GM12878 (cell line): ENCODE data around the gene REPIN1. TPM values are rescaled to one million over a fixed set of nuclear protein-coding genes. Genes with fewer than 3 reads are reported as not detected.

Experiments used
- ATAC-seq: fragments of 200-7000 bp; cut with Tn5 transposase; 3 replicates; pipeline ENCODE4 v1.9.1; 2020; ENCODE audit warnings: mild to moderate bottlenecking, moderate library complexity
- BruUV-seq: library from RNA; stranded (reverse); fragments of 400-500 nt; replicated peaks from 2 replicates; lab custom pipeline; 2021; lab: Mats Ljungman, UMichigan
- CTCF ChIA-PET: fragments of 300-600 bp; sonication (Branson Sonifier 250); formaldehyde crosslinking; extraction: SDS; loops from one replicate; lab custom pipeline; 2021; ENCODE audit warnings: inconsistent platforms; lab: Yijun Ruan, JAX
- POLR2A ChIA-PET: fragments of 350-600 bp; formaldehyde crosslinking; extraction: SDS; loops from one replicate; lab custom pipeline; 2021; ENCODE audit warnings: inconsistent platforms; lab: Charles Lee
- RAD21 ChIA-PET: fragments of 300-600 bp; sonication (Branson Sonifier 250); formaldehyde crosslinking; loops from one replicate; lab custom pipeline; 2023; ENCODE audit warnings: antibody characterized with exemption; ENCODE audit not compliant: unreplicated experiment; lab: Charles Lee
- SMC1A ChIA-PET: fragments of 300-600 bp; sonication (Branson Sonifier 250); formaldehyde crosslinking; loops from one replicate; lab custom pipeline; 2023; ENCODE audit not compliant: unreplicated experiment, uncharacterized antibody; lab: Charles Lee
- DNase-seq: peaks from one replicate; pipeline ENCODE4 v3.0.0-alpha.2; 2011; ENCODE audit warnings: low read depth, low spot score
- FAIRE-seq: peaks from 3 replicates; lab custom pipeline; 2011; peaks lifted over from hg19 to GRCh38; lab: Jason Lieb, UNC
- H2AFZ ChIP-seq: 2 replicates; pipeline ENCODE4 v1.6.0; 2011; ENCODE audit warnings: low read depth, low read length, control low read depth; ENCODE audit not compliant: control insufficient read depth
- H3K27ac ChIP-seq: 2 replicates; pipeline ENCODE4 v1.5.1; 2011; ENCODE audit warnings: control low read depth; ENCODE audit not compliant: control insufficient read depth, insufficient read depth
- H3K27me3 ChIP-seq, 2 experiments: replicated peaks in 1 of 2; 2 replicates each; pipeline versions ENCODE4 v1.6.0 to v1.6.1; 2011; ENCODE audit warnings: low read length in 1 of 2; ENCODE audit not compliant: control insufficient read depth in 2 of 2, insufficient read depth in 2 of 2
- H3K36me3 ChIP-seq, 2 experiments: 2 replicates each; pipeline ENCODE4 v1.5.1; 2011; ENCODE audit warnings: low read length in 1 of 2; ENCODE audit not compliant: control insufficient read depth in 2 of 2, insufficient read depth in 2 of 2
- H3K4me1 ChIP-seq: 2 replicates; pipeline ENCODE4 v1.6.1; 2011; ENCODE audit warnings: mild to moderate bottlenecking, low read length, moderate library complexity, mixed read lengths; ENCODE audit not compliant: control insufficient read depth, insufficient read depth
- H3K4me2 ChIP-seq: 2 replicates; pipeline ENCODE4 v1.6.0; 2011; ENCODE audit warnings: control low read depth; ENCODE audit not compliant: control insufficient read depth, insufficient read depth
- H3K4me3 ChIP-seq: fragments of 200-600 bp; sonication (generic); 2 replicates; pipeline ENCODE4 v1.5.1; 2016
- H3K79me2 ChIP-seq: 2 replicates; pipeline ENCODE4 v1.6.0; 2011; ENCODE audit warnings: low read length; ENCODE audit not compliant: control insufficient read depth, insufficient read depth
- H3K9ac ChIP-seq: 2 replicates; pipeline ENCODE4 v1.8.0; 2011; ENCODE audit warnings: low read length, control low read depth, mixed read lengths; ENCODE audit not compliant: control insufficient read depth, insufficient read depth
- H3K9me3 ChIP-seq: replicated peaks from 3 replicates; pipeline ENCODE4 v1.5.1; 2011; ENCODE audit warnings: mild to moderate bottlenecking, low read length; ENCODE audit not compliant: control insufficient read depth, insufficient read depth
- H4K20me1 ChIP-seq: 2 replicates; pipeline ENCODE4 v1.6.0; 2011; ENCODE audit not compliant: control insufficient read depth, insufficient read depth
- CHD2 ChIP-seq: IDR thresholded peaks from 2 replicates; pipeline ENCODE4 v1.6.1; 2011; ENCODE audit warnings: low read depth, low read length, improper control_type of control experiment, borderline replicate concordance
- EGR1 ChIP-seq, 2 experiments: IDR thresholded peaks; 1 replicate in 1 of 2; 2 replicates in 1 of 2; pipeline ENCODE4 v1.6.1; 2011 to 2012; ENCODE audit warnings: low read depth in 2 of 2, low read length in 2 of 2, borderline replicate concordance in 1 of 2, mild to moderate bottlenecking in 1 of 2, moderate library complexity in 1 of 2
- GATAD2B ChIP-seq: fragments of 450-650 bp; conservative IDR thresholded peaks from 2 replicates; pipeline ENCODE4 v1.6.1; 2017; ENCODE audit warnings: low read depth, mild to moderate bottlenecking, moderate library complexity
- WGBS: methylation state at CpG from one replicate; pipeline ENCODE4 v1.1.6; 2016; ENCODE audit warnings: low lambda C conversion rate; ENCODE audit not compliant: insufficient replicate concordance, insufficient coverage; ENCODE audit errors: missing lambda C conversion rate; 5-methylcytosine and 5-hydroxymethylcytosine counted together
- in situ Hi-C: fragments of 300-500 bp; cut with MboI; formaldehyde crosslinking; loops from 9 replicates; pipeline ENCODE4 v1.14.3; 2018; ENCODE audit warnings: mixed read lengths
- intact Hi-C: fragments of 100-400 bp; cut with micrococcal nuclease; formaldehyde crosslinking; loops from one replicate; pipeline ENCODE4 v1.14.2; 2022; ENCODE audit not compliant: unreplicated experiment
- polyA plus RNA-seq, 11 experiments: library from polyadenylated mRNA; depleted of rRNA in 4 of 11; unstranded in 6 of 11; stranded (reverse) in 5 of 11; fragments of >200 nt; fragmentation: Nextera tagmentation in 4 of 11; fragmentation: Illumina TruSeq in 1 of 11; extraction: Ambion mirVana in 4 of 11; extraction: Trizol in 1 of 11; gene quantifications; 1 replicate in 1 of 11; 2 replicates in 10 of 11; pipeline versions ENCODE4 v1.2.1 to v1.2.3, GENCODE V29; 2011 to 2016; ENCODE audit warnings: inconsistent platforms in 2 of 11, missing spikeins in 2 of 11, low read depth in 1 of 11
- total RNA-seq, 4 experiments: library from RNA; depleted of rRNA in 3 of 4; stranded (reverse); fragments of >200 nt in 3 of 4; fragmentation: Illumina TruSeq in 1 of 4; extraction: Trizol in 1 of 4; gene quantifications; 2 replicates each; pipeline versions ENCODE4 v1.2.1 to v1.2.3, GENCODE V29; 2013 to 2021
- TF ChIP-seq, protein P1 (sequence below): IDR thresholded peaks from 2 replicates; pipeline ENCODE4 v1.6.1; 2012; ENCODE audit warnings: low read length, inconsistent platforms

The REPIN1 gene
- total and polyA plus RNA-seq, 10 of the 15 experiments (the other 5 are each of a cell fraction or from before 2014, with no cell fraction given) = 5.1 to 172 (median 76.9) TPM

GRCh38 chr7:150400788-150401423 is 32.3 kb downstream of the REPIN1 start:
- Histone ChIP-seq H3K27me3 (no peaks in the 10 kb centered on the region), H4K20me1 (no peaks in the 10 kb centered on the region), H3K36me3 (peaks cover 0 to 12% of the 10 kb centered on the region in 2 experiments; a peak in 3 of 4 replicates), H2AFZ (no peak overlapping the region), H3K27ac (peak overlapping the region; percentile 27; the same call in 1 of the 2 replicates), H3K9ac (no peak overlapping the region), H3K79me2 (peaks cover 2% of the 10 kb centered on the region; the same call in 1 of the 2 replicates), H3K4me1 (peaks cover 37% of the 10 kb centered on the region), H3K9me3 (no peaks in the 10 kb centered on the region), H3K4me3 (no peak overlapping the region), H3K4me2 (peak overlapping the region; percentile 5; the same call in 1 of the 2 replicates)
- POLR2A ChIA-PET = interaction anchor here (1.1 to 2.5 kb wide), 3 partner anchors 10 to 27 kb away, joined by 6 to 12 read pairs (median 7); no protein-coding TSS in a partner anchor
- ATAC-seq (peak; percentile 9), FAIRE-seq (no peak), DNase-seq (no peak)
- CTCF ChIA-PET = interaction anchor here (1.1 to 11.6 kb wide), 3 partner anchors 18 to 50 kb away, joined by 3 to 72 read pairs (median 3); no protein-coding TSS in a partner anchor
- TF ChIP-seq GATAD2B = 0 out of 2 replicates have a peak, but pooled peaks have one; percentile 28
- TF ChIP-seq, protein P1, sequence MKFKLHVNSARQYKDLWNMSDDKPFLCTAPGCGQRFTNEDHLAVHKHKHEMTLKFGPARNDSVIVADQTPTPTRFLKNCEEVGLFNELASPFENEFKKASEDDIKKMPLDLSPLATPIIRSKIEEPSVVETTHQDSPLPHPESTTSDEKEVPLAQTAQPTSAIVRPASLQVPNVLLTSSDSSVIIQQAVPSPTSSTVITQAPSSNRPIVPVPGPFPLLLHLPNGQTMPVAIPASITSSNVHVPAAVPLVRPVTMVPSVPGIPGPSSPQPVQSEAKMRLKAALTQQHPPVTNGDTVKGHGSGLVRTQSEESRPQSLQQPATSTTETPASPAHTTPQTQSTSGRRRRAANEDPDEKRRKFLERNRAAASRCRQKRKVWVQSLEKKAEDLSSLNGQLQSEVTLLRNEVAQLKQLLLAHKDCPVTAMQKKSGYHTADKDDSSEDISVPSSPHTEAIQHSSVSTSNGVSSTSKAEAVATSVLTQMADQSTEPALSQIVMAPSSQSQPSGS = no peak
- 0 out of 2 replicates have a peak, but pooled peaks have one; percentile 17 for TF ChIP-seq CHD2
- peak in 1 of 2 experiments; percentile 36; a peak in 1 of 3 replicates for TF ChIP-seq EGR1 (IDR thresholded peaks at IDR 0.05; ENCODE audit: borderline replicate concordance in 1 of 2, low read depth in 2 of 2, low read length in 2 of 2)
- in situ Hi-C loops = loop anchor here (25.0 kb wide), 1 partner anchor 339 kb away; no protein-coding TSS in a partner anchor
- RAD21 ChIA-PET = interaction anchor here (0.6 to 1.9 kb wide), 3 partner anchors 20 to 31 kb away, joined by 3 to 10 read pairs (median 4); no protein-coding TSS in a partner anchor
- intact Hi-C loops = loop anchor here (2.0 kb wide), 1 partner anchor 20 kb away; no protein-coding TSS in a partner anchor
- WGBS = 75% methylated on average over 15 of the region's 15 CpGs
- BruUV-seq = TSS peak; percentile 32
- SMC1A ChIA-PET = interaction anchor here (1.0 to 7.4 kb wide), 6 partner anchors 17 to 45 kb away, joined by 5 to 48 read pairs (median 8); no protein-coding TSS in a partner anchor
